ENCODE data around the gene HCN2. TPM values are rescaled to one million over a fixed set of nuclear protein-coding genes. Genes with fewer than 3 reads are reported as not detected.
A peak's percentile ranks its signal among the peaks of the same experiment; 100 is the strongest.

Gene HCN2
- total RNA-seq, 1 experiment from 2014 or later: 3.9 TPM

DNA sequence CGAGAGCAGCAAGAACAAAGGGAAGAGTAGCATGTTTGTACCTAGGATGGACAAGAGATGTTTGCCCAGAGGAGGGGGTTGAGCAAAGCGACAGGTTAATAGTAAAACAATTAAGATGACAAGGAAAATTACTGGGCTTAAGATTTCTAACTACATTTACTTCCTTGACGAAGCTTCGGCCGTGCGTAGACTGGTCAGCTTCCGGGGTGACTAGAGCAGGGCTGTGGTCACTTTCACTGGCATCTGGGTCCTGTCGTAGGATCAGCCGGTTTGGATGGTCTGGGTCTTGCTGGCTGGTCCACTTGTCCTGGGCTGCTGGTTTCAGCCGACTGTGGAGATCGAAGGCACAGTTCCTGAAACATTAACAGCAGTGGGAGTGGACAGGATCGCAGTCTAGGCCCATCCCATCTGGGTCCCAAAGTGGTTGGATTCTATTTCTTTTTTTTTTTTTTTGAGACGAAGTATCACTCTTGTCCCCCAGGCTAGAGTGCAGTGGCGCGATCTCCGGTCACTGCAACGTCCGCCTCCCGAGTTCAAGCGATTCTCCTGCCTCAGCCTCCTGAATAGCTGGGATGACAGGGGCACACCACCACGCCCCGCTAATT, 22.3 kb upstream of the HCN2 start:
- BruUV-seq (replicated peaks): no TSS peak
- no peak overlapping the region for H3K4me3 Mint-ChIP-seq (ENCODE audit: unreplicated experiment)
- CTCF ChIA-PET: interaction anchor here (0.8 kb wide), 1 partner anchor 17 kb away, joined by 3 read pairs; no protein-coding TSS in a partner anchor

DNA sequence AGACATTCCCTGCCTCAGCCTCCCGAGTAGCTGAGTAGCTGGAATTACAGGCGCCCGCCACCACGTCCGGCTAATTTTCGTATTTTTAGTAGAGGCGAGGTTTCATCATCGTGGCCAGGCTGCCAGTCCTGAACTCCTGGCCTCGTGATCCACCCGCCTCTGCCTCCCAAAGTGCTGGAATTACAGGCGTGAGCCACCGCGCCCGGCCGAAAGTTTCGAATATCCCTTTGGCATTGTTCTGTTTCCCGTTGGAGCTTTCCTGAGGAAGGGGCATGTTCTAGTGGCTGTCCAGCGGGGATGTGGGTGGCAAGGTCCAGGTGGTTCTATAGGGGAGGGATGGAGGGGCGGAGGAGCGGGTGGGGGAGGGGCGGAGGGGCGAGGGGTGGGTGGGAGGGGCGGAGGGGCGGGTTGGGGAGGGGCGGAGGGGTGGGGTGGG, 19.4 kb upstream of the HCN2 start:
- Histone ChIP-seq H3K27me3 (replicated peaks; ENCODE audit: control insufficient read depth, insufficient read depth, low read length) (no peaks in the 10 kb centered on the region), H3K36me3 (ENCODE audit: control insufficient read depth, insufficient read depth, low read length) (no peaks in the 10 kb centered on the region; the same call in 1 of the 2 replicates), H3K4me1 (peaks cover 19% of the 10 kb centered on the region), H3K9me3 (no peaks in the 10 kb centered on the region), H3K4me3 (ENCODE audit: low read depth, low read length) (no peak overlapping the region)
- H3K4me3 Mint-ChIP-seq (ENCODE audit: unreplicated experiment): peak overlapping the region; percentile 98
- H3K36me3 Mint-ChIP-seq (ENCODE audit: insufficient read depth, unreplicated experiment): peaks cover 53% of the 10 kb centered on the region
- ChIA-PET CTCF (no interaction called here), POLR2A (no interaction called here)
- H3K9me3 Mint-ChIP-seq (ENCODE audit: unreplicated experiment): no peaks in the 10 kb centered on the region
- no peak for TF ChIP-seq CTCF (IDR thresholded peaks at IDR 0.05; ENCODE audit: insufficient read depth in 1 of 2, low read depth in 1 of 2, low read length in 1 of 2, severe bottlenecking in 1 of 2, unreplicated experiment in 1 of 2)
- DNase-seq: no peak
- intact Hi-C loops (cut with micrococcal nuclease; ENCODE audit: unreplicated experiment): loop anchor here (5.0 kb wide), 1 partner anchor 38 kb away; the partner anchor contains the start of gene CDC34
- H3K27me3 Mint-ChIP-seq (ENCODE audit: insufficient read depth, unreplicated experiment): no peaks in the 10 kb centered on the region
- no TSS peak for BruUV-seq (replicated peaks)
- H3K4me1 Mint-ChIP-seq (ENCODE audit: low read depth, unreplicated experiment): peaks cover 21% of the 10 kb centered on the region
- no peak overlapping the region for H3K27ac Mint-ChIP-seq (ENCODE audit: unreplicated experiment)

More for the DNA sequence above, 22.3 kb upstream of the HCN2 start:
- POLR2A ChIA-PET: interaction anchor here (0.5 to 0.6 kb wide), 2 partner anchors 108 to 433 kb away, joined by 3 read pairs; no protein-coding TSS in a partner anchor
- Mint-ChIP-seq H3K27me3 (ENCODE audit: insufficient read depth, unreplicated experiment) (no peaks in the 10 kb centered on the region), H3K9me3 (ENCODE audit: unreplicated experiment) (no peaks in the 10 kb centered on the region), H3K36me3 (ENCODE audit: insufficient read depth, unreplicated experiment) (peaks cover 33% of the 10 kb centered on the region), H3K4me1 (ENCODE audit: low read depth, unreplicated experiment) (peaks cover 15% of the 10 kb centered on the region), H3K27ac (ENCODE audit: unreplicated experiment) (no peak overlapping the region)
- H3K4me3 ChIP-seq (ENCODE audit: low read depth, low read length): no peak overlapping the region
- H3K36me3 ChIP-seq (ENCODE audit: control insufficient read depth, insufficient read depth, low read length): no peaks in the 10 kb centered on the region
- peaks cover 5% of the 10 kb centered on the region; the same call in 1 of the 2 replicates for H3K4me1 ChIP-seq
- no peak for DNase-seq
- intact Hi-C loops (cut with micrococcal nuclease; ENCODE audit: unreplicated experiment): no loop called here
- no peaks in the 10 kb centered on the region for H3K9me3 ChIP-seq
- no peaks in the 10 kb centered on the region for H3K27me3 ChIP-seq (replicated peaks; ENCODE audit: control insufficient read depth, insufficient read depth, low read length)
- no peak for TF ChIP-seq CTCF (IDR thresholded peaks at IDR 0.05; ENCODE audit: insufficient read depth in 1 of 2, low read depth in 1 of 2, low read length in 1 of 2, severe bottlenecking in 1 of 2, unreplicated experiment in 1 of 2)

- peaks cover 21% of the 10 kb centered on the region for H3K4me1 Mint-ChIP-seq (ENCODE audit: low read depth, unreplicated experiment)
- no peaks in the 10 kb centered on the region for H3K9me3 Mint-ChIP-seq (ENCODE audit: unreplicated experiment)
- H3K4me3 Mint-ChIP-seq (ENCODE audit: unreplicated experiment): peak overlapping the region; percentile 98
- Histone ChIP-seq H3K4me3 (ENCODE audit: low read depth, low read length) (peak overlapping the region; percentile 65), H3K9me3 (no peaks in the 10 kb centered on the region), H3K27me3 (replicated peaks; ENCODE audit: control insufficient read depth, insufficient read depth, low read length) (no peaks in the 10 kb centered on the region), H3K4me1 (peaks cover 19% of the 10 kb centered on the region), H3K36me3 (ENCODE audit: control insufficient read depth, insufficient read depth, low read length) (no peaks in the 10 kb centered on the region; the same call in 1 of the 2 replicates)
- H3K27me3 Mint-ChIP-seq (ENCODE audit: insufficient read depth, unreplicated experiment): no peaks in the 10 kb centered on the region
- no TSS peak for BruUV-seq (replicated peaks)
- no peak for TF ChIP-seq CTCF (IDR thresholded peaks at IDR 0.05; ENCODE audit: insufficient read depth in 1 of 2, low read depth in 1 of 2, low read length in 1 of 2, severe bottlenecking in 1 of 2, unreplicated experiment in 1 of 2)
- DNase-seq: peak; percentile 77 to 88
- ChIA-PET POLR2A (interaction anchor here (1.1 kb wide), 1 partner anchor 39 kb away, joined by 4 read pairs; the partner anchor contains the start of gene CDC34), CTCF (interaction anchor here (0.8 to 1.5 kb wide), 2 partner anchors 15 to 65 kb away, joined by 4 to 6 read pairs; no protein-coding TSS in a partner anchor)
- intact Hi-C loops (cut with micrococcal nuclease; ENCODE audit: unreplicated experiment): loop anchor here (5.0 kb wide), 1 partner anchor 39 kb away; the partner anchor contains the start of gene CDC34
- H3K27ac Mint-ChIP-seq (ENCODE audit: unreplicated experiment): peak overlapping the region; percentile 100
- H3K36me3 Mint-ChIP-seq (ENCODE audit: insufficient read depth, unreplicated experiment): peaks cover 56% of the 10 kb centered on the region
Observed at GRCh38 chr19:570937-571565, 18.6 kb upstream of the HCN2 start.

All from Caco-2 (cell line).